ENCODE results near the gene NAT14. TPM values are rescaled to one million over a fixed set of nuclear protein-coding genes. Genes with fewer than 3 reads are reported as not detected.

The NAT14 gene
- total RNA-seq, 2 donors from 2014 or later: 51.3 to 67.1 TPM

DNA sequence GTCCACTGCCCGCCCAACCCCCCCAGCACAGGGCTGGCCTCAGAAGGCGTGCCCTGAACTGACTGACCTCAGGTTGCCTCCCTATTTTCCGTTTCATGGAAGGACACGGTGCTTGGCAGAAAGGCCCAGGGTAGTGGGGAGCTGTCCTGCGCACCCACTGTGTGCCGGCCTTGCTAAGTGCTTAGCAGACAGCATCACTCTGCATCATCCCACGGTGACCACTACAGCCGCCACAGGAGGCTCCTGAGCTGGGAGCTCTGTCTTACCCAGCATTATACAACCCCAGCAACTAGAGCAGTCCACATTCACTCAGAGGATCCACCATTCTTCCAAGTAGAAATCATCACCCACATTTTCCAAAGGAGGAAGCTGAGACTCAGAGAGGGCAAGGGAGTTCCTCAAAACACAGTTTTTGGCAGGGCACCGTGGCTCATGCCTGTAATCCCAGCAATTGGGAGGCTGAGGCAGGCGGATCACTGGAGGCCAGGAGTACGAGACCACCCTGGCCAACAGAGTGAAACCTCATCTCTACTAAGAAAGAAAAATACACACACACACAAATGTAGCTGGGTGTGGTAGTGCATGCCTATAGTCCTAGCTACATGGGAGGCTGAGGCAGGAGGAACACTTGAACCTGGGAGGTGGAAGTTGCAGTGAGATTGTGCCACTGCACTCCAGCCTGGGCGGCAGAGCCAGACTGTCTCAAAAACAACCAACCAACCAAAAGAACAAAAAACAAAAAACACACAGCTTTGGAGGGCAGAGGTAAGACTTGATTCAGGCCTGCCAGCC is 50.4 kb downstream of the NAT14 start:
- WGBS, 2 experiments (ENCODE audit: insufficient coverage in 1 of 2, insufficient read length in 1 of 2): 85 to 93% methylated on average over 7 to 12 of the region's 12 CpGs

GRCh38 chr19:55535965-55536350 is 51.0 kb downstream of the NAT14 start:
- Mint-ChIP-seq H3K27ac (no peak overlapping the region), H3K36me3 (ENCODE audit: low read depth) (no peaks in the 10 kb centered on the region), H3K4me1 (no peaks in the 10 kb centered on the region), H3K4me3 (no peak overlapping the region), H3K9me3 (no peaks in the 10 kb centered on the region), H3K27me3 (ENCODE audit: insufficient read depth) (no peaks in the 10 kb centered on the region)
- no peaks in the 10 kb centered on the region for H3K27me3 ChIP-seq (ENCODE audit: control insufficient read depth, insufficient read depth, low read length, poor library complexity, severe bottlenecking)
- no peak for TF ChIP-seq CTCF (conservative IDR thresholded peaks at IDR 0.05)
- H3K36me3 ChIP-seq (ENCODE audit: control insufficient read depth, insufficient read depth, low read length): no peaks in the 10 kb centered on the region
- no peak for DNase-seq
- no peak overlapping the region for H3K9ac ChIP-seq (ENCODE audit: extremely low read depth, low read length, poor library complexity, severe bottlenecking)
- no peak overlapping the region for H3K4me3 ChIP-seq (ENCODE audit: low read length)
- H3K9me3 ChIP-seq (ENCODE audit: control insufficient read depth, low read length): no peaks in the 10 kb centered on the region
- no peaks in the 10 kb centered on the region for H3K4me1 ChIP-seq (ENCODE audit: control insufficient read depth, insufficient read depth, low read length)
- 93 to 94% methylated on average over 20 to 22 of the region's 22 CpGs for WGBS, 2 experiments (ENCODE audit: insufficient coverage in 1 of 2, insufficient read length in 1 of 2)
- no peak overlapping the region for H3K27ac ChIP-seq (ENCODE audit: low read depth, low read length)

More for the DNA sequence above, 50.4 kb downstream of the NAT14 start:
- H3K4me3 ChIP-seq (ENCODE audit: low read length): no peak overlapping the region
- no peaks in the 10 kb centered on the region for H3K4me1 ChIP-seq (ENCODE audit: control insufficient read depth, insufficient read depth, low read length)
- H3K36me3 ChIP-seq (ENCODE audit: control insufficient read depth, insufficient read depth, low read length): no peaks in the 10 kb centered on the region
- no peak overlapping the region for H3K27ac ChIP-seq (ENCODE audit: low read depth, low read length)
- H3K27ac Mint-ChIP-seq: no peak overlapping the region
- no peaks in the 10 kb centered on the region for H3K9me3 ChIP-seq (ENCODE audit: control insufficient read depth, low read length)
- no peaks in the 10 kb centered on the region for H3K36me3 Mint-ChIP-seq (ENCODE audit: low read depth)
- H3K9ac ChIP-seq (ENCODE audit: extremely low read depth, low read length, poor library complexity, severe bottlenecking): no peak overlapping the region
- no peaks in the 10 kb centered on the region for H3K9me3 Mint-ChIP-seq
- H3K4me3 Mint-ChIP-seq: no peak overlapping the region
- no peak for TF ChIP-seq CTCF (conservative IDR thresholded peaks at IDR 0.05)
- H3K27me3 Mint-ChIP-seq (ENCODE audit: insufficient read depth): no peaks in the 10 kb centered on the region
- no peak for DNase-seq
- no peaks in the 10 kb centered on the region for H3K4me1 Mint-ChIP-seq
- H3K27me3 ChIP-seq (ENCODE audit: control insufficient read depth, insufficient read depth, low read length, poor library complexity, severe bottlenecking): no peaks in the 10 kb centered on the region

- Histone ChIP-seq H3K36me3 (ENCODE audit: control insufficient read depth, insufficient read depth, low read length) (no peaks in the 10 kb centered on the region), H3K27ac (ENCODE audit: low read depth, low read length) (no peak overlapping the region), H3K4me3 (ENCODE audit: low read length) (no peak overlapping the region), H3K27me3 (ENCODE audit: control insufficient read depth, insufficient read depth, low read length, poor library complexity, severe bottlenecking) (no peaks in the 10 kb centered on the region), H3K9ac (ENCODE audit: extremely low read depth, low read length, poor library complexity, severe bottlenecking) (no peak overlapping the region), H3K9me3 (ENCODE audit: control insufficient read depth, low read length) (no peaks in the 10 kb centered on the region), H3K4me1 (ENCODE audit: control insufficient read depth, insufficient read depth, low read length) (no peaks in the 10 kb centered on the region)
- no peak for DNase-seq
- 80 to 96% methylated on average over 1 to 11 of the region's 11 CpGs for WGBS, 2 experiments (ENCODE audit: insufficient coverage in 1 of 2, insufficient read length in 1 of 2)
- peak overlapping the region; percentile 39 for H3K4me3 Mint-ChIP-seq
- TF ChIP-seq CTCF (conservative IDR thresholded peaks at IDR 0.05): no peak
- H3K9me3 Mint-ChIP-seq: no peaks in the 10 kb centered on the region
- H3K27ac Mint-ChIP-seq: no peak overlapping the region
- no peaks in the 10 kb centered on the region for H3K4me1 Mint-ChIP-seq
- H3K27me3 Mint-ChIP-seq (ENCODE audit: insufficient read depth): peaks cover 2% of the 10 kb centered on the region
- no peaks in the 10 kb centered on the region for H3K36me3 Mint-ChIP-seq (ENCODE audit: low read depth)
Measured at GRCh38 chr19:55536366-55536765, 51.4 kb downstream of the NAT14 start.

Other genes with a start within 250 kb of the NAT14 start
- gene PPP6R1, start 226.2 kb upstream of the NAT14 start, total RNA-seq: 10 to 100 TPM; 74.8 to 79.9 TPM
- gene HSPBP1, start 205.1 kb upstream of the NAT14 start, total RNA-seq: 10 to 100 TPM; 43.7 to 48.5 TPM
- gene BRSK1, start 201.2 kb upstream of the NAT14 start, total RNA-seq: 10 to 100 TPM; 75.9 to 91.4 TPM
- under 1 TPM; 0.73 to 0.95 TPM for gene TMEM150B, start 159.8 kb upstream of the NAT14 start, total RNA-seq
- 10 to 100 TPM; 73.1 to 80.6 TPM for gene KMT5C, start 145.3 kb upstream of the NAT14 start, total RNA-seq
- under 1 TPM; 0.75 to 0.84 TPM for gene COX6B2, start 130.5 kb upstream of the NAT14 start, total RNA-seq
- gene GARIN5B, start 121.9 kb upstream of the NAT14 start, total RNA-seq: under 1 TPM; 0.09 to 0.11 TPM
- 1 to 10 TPM in 1 of 2 donors, under 1 TPM in 1; 0.91 to 1.7 TPM for gene IL11, start 114.7 kb upstream of the NAT14 start, total RNA-seq
- gene TMEM190, start 108.4 kb upstream of the NAT14 start, total RNA-seq: 1 to 10 TPM in 1 of 2 donors, not detected in 1; 1.2 TPM
- 1 to 10 TPM; 3.9 to 4.4 TPM for gene TMEM238, start 100.9 kb upstream of the NAT14 start, total RNA-seq
- 1,000 to 10,000 TPM; 1,672 to 1,902 TPM for gene RPL28, start 99.3 kb upstream of the NAT14 start, total RNA-seq
- gene UBE2S, start 77.4 kb upstream of the NAT14 start, total RNA-seq: 100 to 1,000 TPM; 202 to 246 TPM
- not detected for gene SHISA7, start 41.9 kb upstream of the NAT14 start, total RNA-seq
- gene ISOC2, start 23.5 kb upstream of the NAT14 start, total RNA-seq: 10 to 100 TPM; 35.9 to 39.2 TPM
- gene C19orf85, start 20.4 kb upstream of the NAT14 start, total RNA-seq: 1 to 10 TPM in 1 of 2 donors, under 1 TPM in 1; 0.62 to 2.3 TPM
- gene ZNF628, start 8.6 kb upstream of the NAT14 start, total RNA-seq: 10 to 100 TPM in 1 of 2 donors, 1 to 10 TPM in 1; 9.9 to 12.6 TPM
- 1 to 10 TPM; 1.4 to 2.4 TPM for gene SSC5D, start 3.2 kb downstream of the NAT14 start, total RNA-seq
- 1 to 10 TPM; 3.3 to 6.6 TPM for gene SBK2, start 51.9 kb downstream of the NAT14 start, total RNA-seq
- 1 to 10 TPM in 1 of 2 donors, under 1 TPM in 1; 0.48 to 1.4 TPM for gene SBK3, start 60.4 kb downstream of the NAT14 start, total RNA-seq
- gene ZNF579, start 95.7 kb downstream of the NAT14 start, total RNA-seq: 10 to 100 TPM; 27.5 to 30.7 TPM
- gene FIZ1, start 114.3 kb downstream of the NAT14 start, total RNA-seq: 10 to 100 TPM; 19.7 to 21.1 TPM
- 1 to 10 TPM; 5.0 to 5.8 TPM for gene ZNF524, start 115.1 kb downstream of the NAT14 start, total RNA-seq
- gene ZNF865, start 120.5 kb downstream of the NAT14 start, total RNA-seq: 10 to 100 TPM; 14.5 to 14.9 TPM
- gene ZNF784, start 139.4 kb downstream of the NAT14 start, total RNA-seq: 10 to 100 TPM in 1 of 2 donors, 1 to 10 TPM in 1; 7.2 to 10.7 TPM
- gene ZNF580, start 155.8 kb downstream of the NAT14 start, total RNA-seq: 10 to 100 TPM; 27.3 to 38.6 TPM
- 10 to 100 TPM; 47.2 to 48.7 TPM for gene ZNF581, start 158.5 kb downstream of the NAT14 start, total RNA-seq
- gene CCDC106, start 163.0 kb downstream of the NAT14 start, total RNA-seq: 10 to 100 TPM; 18.0 to 24.9 TPM
- gene U2AF2, start 169.8 kb downstream of the NAT14 start, total RNA-seq: 100 to 1,000 TPM; 264 to 293 TPM
- 100 to 1,000 TPM; 148 to 149 TPM for gene EPN1, start 190.0 kb downstream of the NAT14 start, total RNA-seq